Astrocyte (in vitro differentiated cells and primary cell): ENCODE results near the gene TOM1L1. TPM values are rescaled to one million over a fixed set of nuclear protein-coding genes. Genes with fewer than 3 reads are reported as not detected.

Experiments used
- DNase-seq: peaks from one replicate; pipeline ENCODE4 v3.0.0-alpha.2; 2010; ENCODE audit warnings: low read depth
- FAIRE-seq: peaks from 2 replicates; lab custom pipeline; 2011; peaks lifted over from hg19 to GRCh38; lab: Jason Lieb, UNC
- H2AFZ ChIP-seq: 2 replicates; pipeline ENCODE4 v1.6.0; 2012; ENCODE audit warnings: low read depth, low read length, inconsistent platforms
- H3K27ac ChIP-seq: 2 replicates; pipeline ENCODE4 v1.5.1; 2011; ENCODE audit warnings: low read depth, low read length, inconsistent platforms
- H3K27me3 ChIP-seq: 2 replicates; pipeline ENCODE4 v1.6.0; 2011; ENCODE audit warnings: low read length, inconsistent platforms; ENCODE audit not compliant: insufficient read depth
- H3K36me3 ChIP-seq: 2 replicates; pipeline ENCODE4 v1.5.1; 2011; ENCODE audit warnings: low read length, inconsistent platforms; ENCODE audit not compliant: insufficient read depth
- H3K4me1 ChIP-seq: 2 replicates; pipeline ENCODE4 v1.5.1; 2011; ENCODE audit warnings: low read length, inconsistent platforms; ENCODE audit not compliant: insufficient read depth
- H3K4me2 ChIP-seq: 2 replicates; pipeline ENCODE4 v1.6.0; 2012; ENCODE audit warnings: low read length, inconsistent platforms
- H3K4me3 ChIP-seq: 2 replicates; pipeline ENCODE4 v1.5.1; 2011; ENCODE audit warnings: low read depth, mild to moderate bottlenecking, low read length, inconsistent platforms; ENCODE audit not compliant: insufficient read depth
- H3K79me2 ChIP-seq: 2 replicates; pipeline ENCODE4 v1.6.0; 2012; ENCODE audit warnings: mild to moderate bottlenecking, low read length, inconsistent platforms; ENCODE audit not compliant: insufficient read depth
- H3K9ac ChIP-seq: 2 replicates; pipeline ENCODE4 v1.6.0; 2012; ENCODE audit warnings: mild to moderate bottlenecking, low read length, inconsistent platforms
- H3K9me3 ChIP-seq: 2 replicates; pipeline ENCODE4 v1.5.1; 2012; ENCODE audit warnings: low read depth, mild to moderate bottlenecking, low read length, inconsistent platforms; ENCODE audit not compliant: insufficient read depth
- H4K20me1 ChIP-seq: 2 replicates; pipeline ENCODE4 v1.6.0; 2012; ENCODE audit warnings: low read length, inconsistent platforms; ENCODE audit not compliant: insufficient read depth
- H3K27ac Mint-ChIP-seq: one replicate; pipeline ENCODE4 v1.8.0; 2021; ENCODE audit warnings: mild to moderate bottlenecking, mixed read lengths; ENCODE audit not compliant: unreplicated experiment
- H3K27me3 Mint-ChIP-seq: one replicate; pipeline ENCODE4 v1.8.0; 2021; ENCODE audit warnings: low read depth, mixed read lengths; ENCODE audit not compliant: unreplicated experiment
- H3K36me3 Mint-ChIP-seq: one replicate; pipeline ENCODE4 v1.8.0; 2021; ENCODE audit warnings: low read depth, mixed read lengths; ENCODE audit not compliant: unreplicated experiment
- H3K4me1 Mint-ChIP-seq: one replicate; pipeline ENCODE4 v1.8.0; 2021; ENCODE audit warnings: low read depth, mixed read lengths; ENCODE audit not compliant: unreplicated experiment
- H3K4me3 Mint-ChIP-seq: one replicate; pipeline ENCODE4 v1.8.0; 2021; ENCODE audit warnings: mild to moderate bottlenecking, moderate library complexity, mixed read lengths; ENCODE audit not compliant: unreplicated experiment
- H3K9me3 Mint-ChIP-seq: one replicate; pipeline ENCODE4 v1.8.0; 2021; ENCODE audit warnings: mild to moderate bottlenecking, mixed read lengths; ENCODE audit not compliant: unreplicated experiment
- EZH2 ChIP-seq: IDR thresholded peaks from 2 replicates; pipeline ENCODE4 v1.6.1; 2012; ENCODE audit warnings: mild to moderate bottlenecking, low read length, inconsistent platforms; ENCODE audit not compliant: insufficient read depth
- total RNA-seq: library from RNA; stranded (reverse); gene quantifications from 2 replicates; pipeline ENCODE4 v1.2.1, GENCODE V29; 2021
- TF ChIP-seq, protein P1 (sequence below): IDR thresholded peaks from 2 replicates; pipeline ENCODE4 v1.5.1; 2011; ENCODE audit warnings: low read depth, mild to moderate bottlenecking, inconsistent platforms, low read length, moderate library complexity; ENCODE audit not compliant: insufficient read depth

TOM1L1 gene
- total RNA-seq, 1 donor from 2014 or later = 27.1 TPM

DNA sequence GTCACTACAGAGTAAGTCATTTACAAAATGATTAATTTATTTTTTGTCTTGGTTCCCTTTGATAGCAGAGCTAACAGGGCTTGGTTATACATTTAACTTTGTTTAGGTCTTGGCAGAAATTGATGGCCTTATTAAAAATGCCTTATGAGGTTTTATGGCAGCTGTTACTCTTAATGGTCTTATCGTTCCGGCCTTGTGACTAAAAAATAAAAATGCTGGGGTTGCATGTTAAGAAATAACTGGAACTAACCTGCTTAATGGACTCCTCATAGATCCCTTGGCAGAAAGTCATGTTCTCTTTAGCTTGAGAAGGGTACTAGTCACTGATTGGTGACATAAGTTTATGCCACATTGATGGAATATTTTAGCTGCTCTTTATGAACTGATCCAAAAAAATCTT is 49.5 kb downstream of the TOM1L1 start:
- Histone ChIP-seq H2AFZ (no peak overlapping the region), H3K4me3 (no peak overlapping the region), H3K36me3 (no peaks in the 10 kb centered on the region), H3K9me3 (no peaks in the 10 kb centered on the region), H3K4me2 (no peak overlapping the region), H3K27me3 (peaks cover 15% of the 10 kb centered on the region), H3K27ac (no peak overlapping the region), H3K4me1 (peaks cover 15% of the 10 kb centered on the region), H3K79me2 (no peaks in the 10 kb centered on the region), H4K20me1 (peaks cover 4% of the 10 kb centered on the region), H3K9ac (no peak overlapping the region)
- Mint-ChIP-seq H3K36me3 (peaks cover 14% of the 10 kb centered on the region), H3K4me3 (no peak overlapping the region), H3K27me3 (no peaks in the 10 kb centered on the region), H3K27ac (no peak overlapping the region), H3K4me1 (peaks cover 13% of the 10 kb centered on the region), H3K9me3 (no peaks in the 10 kb centered on the region)
- no peak for DNase-seq
- TF ChIP-seq, protein P1, sequence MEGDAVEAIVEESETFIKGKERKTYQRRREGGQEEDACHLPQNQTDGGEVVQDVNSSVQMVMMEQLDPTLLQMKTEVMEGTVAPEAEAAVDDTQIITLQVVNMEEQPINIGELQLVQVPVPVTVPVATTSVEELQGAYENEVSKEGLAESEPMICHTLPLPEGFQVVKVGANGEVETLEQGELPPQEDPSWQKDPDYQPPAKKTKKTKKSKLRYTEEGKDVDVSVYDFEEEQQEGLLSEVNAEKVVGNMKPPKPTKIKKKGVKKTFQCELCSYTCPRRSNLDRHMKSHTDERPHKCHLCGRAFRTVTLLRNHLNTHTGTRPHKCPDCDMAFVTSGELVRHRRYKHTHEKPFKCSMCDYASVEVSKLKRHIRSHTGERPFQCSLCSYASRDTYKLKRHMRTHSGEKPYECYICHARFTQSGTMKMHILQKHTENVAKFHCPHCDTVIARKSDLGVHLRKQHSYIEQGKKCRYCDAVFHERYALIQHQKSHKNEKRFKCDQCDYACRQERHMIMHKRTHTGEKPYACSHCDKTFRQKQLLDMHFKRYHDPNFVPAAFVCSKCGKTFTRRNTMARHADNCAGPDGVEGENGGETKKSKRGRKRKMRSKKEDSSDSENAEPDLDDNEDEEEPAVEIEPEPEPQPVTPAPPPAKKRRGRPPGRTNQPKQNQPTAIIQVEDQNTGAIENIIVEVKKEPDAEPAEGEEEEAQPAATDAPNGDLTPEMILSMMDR = no peak
- no peak for TF ChIP-seq EZH2
- FAIRE-seq = no peak

- Mint-ChIP-seq H3K36me3 (peaks cover 17% of the 10 kb centered on the region), H3K27ac (no peak overlapping the region), H3K27me3 (no peaks in the 10 kb centered on the region), H3K9me3 (no peaks in the 10 kb centered on the region), H3K4me3 (no peak overlapping the region), H3K4me1 (peaks cover 9% of the 10 kb centered on the region)
- no peak overlapping the region for H3K4me3 ChIP-seq
- no peaks in the 10 kb centered on the region for H3K36me3 ChIP-seq
- DNase-seq (no peak), FAIRE-seq (no peak)
- no peak overlapping the region for H3K4me2 ChIP-seq
- no peaks in the 10 kb centered on the region for H3K9me3 ChIP-seq
- TF ChIP-seq EZH2 = no peak
- TF ChIP-seq, protein P1 = no peak
- H3K27me3 ChIP-seq = peaks cover 8% of the 10 kb centered on the region
- no peak overlapping the region for H3K27ac ChIP-seq
- H2AFZ ChIP-seq = no peak overlapping the region
- H3K4me1 ChIP-seq = peaks cover 12% of the 10 kb centered on the region
- H3K79me2 ChIP-seq = no peaks in the 10 kb centered on the region
- H3K9ac ChIP-seq = no peak overlapping the region
- peaks cover 4% of the 10 kb centered on the region for H4K20me1 ChIP-seq
Measured at GRCh38 chr17:54951286-54951685, 50.6 kb downstream of the TOM1L1 start.

GRCh38 chr17:54956791-54957190 is 56.1 kb downstream of the TOM1L1 start:
- Mint-ChIP-seq H3K4me1 (peaks cover 5% of the 10 kb centered on the region), H3K9me3 (no peaks in the 10 kb centered on the region), H3K27me3 (no peaks in the 10 kb centered on the region), H3K4me3 (no peak overlapping the region), H3K27ac (no peak overlapping the region), H3K36me3 (peaks cover 8% of the 10 kb centered on the region)
- FAIRE-seq = no peak
- H4K20me1 ChIP-seq = peaks cover 4% of the 10 kb centered on the region
- TF ChIP-seq, protein P1 = no peak
- no peak for TF ChIP-seq EZH2
- H3K27ac ChIP-seq = no peak overlapping the region
- no peaks in the 10 kb centered on the region for H3K27me3 ChIP-seq
- H2AFZ ChIP-seq = no peak overlapping the region
- no peak overlapping the region for H3K9ac ChIP-seq
- H3K9me3 ChIP-seq = no peaks in the 10 kb centered on the region
- no peak overlapping the region for H3K4me3 ChIP-seq
- H3K4me2 ChIP-seq = no peak overlapping the region
- H3K36me3 ChIP-seq = peaks cover 14% of the 10 kb centered on the region
- H3K4me1 ChIP-seq = no peaks in the 10 kb centered on the region
- DNase-seq = no peak
- H3K79me2 ChIP-seq = no peaks in the 10 kb centered on the region
